Stimulated activated naive CD4-positive, alpha-beta T cell (primary cell): ENCODE data around the gene SUFU.
"Not testable (repeated sequence)": the region's sequence is repeated elsewhere in the genome, so short reads cannot be mapped to it uniquely, and the experiment has no call there.

ENCODE experiments used
- DNase-seq, 6 experiments: peaks; one replicate each; lab custom pipeline; 2025; lab: John Stamatoyannopoulos, UW

Gene SUFU

GRCh38 chr10:102652170-102652916 lies 148.6 kb downstream of the SUFU start:
- no peak for DNase-seq

- no peak for DNase-seq
These were observed 149.3 kb downstream of the SUFU start for GRCh38 chr10:102653060-102653459.

GRCh38 chr10:102654566-102654965 lies 150.8 kb downstream of the SUFU start:
- no peak for DNase-seq

DNA sequence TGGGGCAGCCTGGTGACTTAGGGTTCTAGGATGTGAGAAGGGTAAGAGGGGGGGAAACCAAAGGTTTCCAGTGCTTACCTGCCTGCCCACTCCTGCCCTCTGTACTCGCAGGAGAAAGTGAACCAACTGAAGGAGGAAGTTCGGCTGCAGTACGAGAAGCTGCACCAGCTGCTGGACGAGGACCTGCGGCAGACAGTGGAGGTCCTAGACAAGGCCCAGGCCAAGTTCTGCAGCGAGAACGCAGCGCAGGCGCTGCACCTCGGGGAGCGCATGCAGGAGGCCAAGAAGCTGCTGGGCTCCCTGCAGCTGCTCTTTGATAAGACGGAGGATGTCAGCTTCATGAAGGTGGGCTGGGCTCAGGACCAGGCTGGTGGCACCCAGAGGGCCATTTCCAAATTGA lies 151.2 kb downstream of the SUFU start:
- DNase-seq, result no peak

- DNase-seq, result no peak
These were observed 152.3 kb downstream of the SUFU start for GRCh38 chr10:102656026-102656425.

DNA sequence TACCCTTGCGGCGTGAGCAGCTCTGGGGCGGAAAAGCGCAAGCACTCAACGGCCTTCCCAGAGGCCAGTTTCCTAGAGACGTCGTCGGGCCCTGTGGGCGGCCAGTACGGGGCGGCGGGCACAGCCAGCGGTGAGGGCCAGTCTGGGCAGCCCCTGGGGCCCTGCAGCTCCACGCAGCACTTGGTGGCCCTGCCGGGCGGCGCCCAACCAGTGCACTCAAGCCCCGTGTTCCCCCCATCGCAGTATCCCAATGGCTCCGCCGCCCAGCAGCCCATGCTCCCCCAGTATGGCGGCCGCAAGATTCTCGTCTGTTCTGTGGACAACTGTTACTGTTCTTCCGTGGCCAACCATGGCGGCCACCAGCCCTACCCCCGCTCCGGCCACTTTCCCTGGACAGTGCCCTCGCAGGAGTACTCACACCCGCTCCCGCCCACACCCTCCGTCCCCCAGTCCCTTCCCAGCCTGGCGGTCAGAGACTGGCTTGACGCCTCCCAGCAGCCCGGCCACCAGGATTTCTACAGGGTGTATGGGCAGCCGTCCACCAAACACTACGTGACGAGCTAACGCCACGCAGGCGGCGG lies 153.1 kb downstream of the SUFU start:
- no peak for DNase-seq

GRCh38 chr10:102657451-102657850 lies 153.7 kb downstream of the SUFU start:
- DNase-seq, result no peak

- DNase-seq, result peak in 2 of 6 experiments; percentile 5 to 14
These were observed 154.4 kb downstream of the SUFU start for GRCh38 chr10:102657984-102658724.

- no peak for DNase-seq
These were observed 155.0 kb downstream of the SUFU start for GRCh38 chr10:102658802-102659201.

- DNase-seq, result peak in 5 of 6 experiments; percentile 20 to 39 (median 32)
These were observed 157.3 kb downstream of the SUFU start for GRCh38 chr10:102660888-102661657.

- no peak for DNase-seq
These were observed 157.9 kb downstream of the SUFU start for GRCh38 chr10:102661658-102662028.

DNA sequence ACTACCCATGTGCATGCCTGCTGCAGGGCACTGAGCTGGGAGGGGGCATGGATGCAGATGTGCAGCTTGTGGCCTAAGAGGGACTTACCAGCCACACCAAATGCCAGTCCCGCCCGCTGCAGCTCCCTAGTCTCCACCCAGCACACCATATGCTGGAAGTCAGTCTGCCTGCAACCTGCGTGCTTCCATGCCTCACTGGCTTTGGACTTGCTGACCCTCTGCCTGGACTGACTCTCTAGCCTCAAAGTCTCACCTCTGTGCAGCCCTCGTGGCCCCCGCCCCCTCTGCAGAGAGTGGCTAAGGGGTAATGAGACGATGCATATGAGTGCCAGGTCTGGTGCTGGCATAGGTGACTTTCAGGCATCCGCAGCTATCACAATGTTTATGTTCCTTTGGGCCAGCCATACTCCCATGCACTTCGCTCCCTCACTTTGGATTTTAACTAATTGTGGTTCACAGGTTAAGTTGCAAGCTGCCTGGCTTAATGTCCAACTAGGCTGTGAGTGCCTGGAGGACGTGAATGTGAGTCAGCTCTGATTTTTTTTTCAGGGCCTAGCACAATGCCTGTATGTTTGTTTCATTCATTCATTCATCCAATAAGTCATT lies 162.2 kb downstream of the SUFU start:
- DNase-seq, result no peak

- DNase-seq, result not testable (repeated sequence)
These were observed 163.6 kb downstream of the SUFU start for GRCh38 chr10:102667411-102667810.

DNA sequence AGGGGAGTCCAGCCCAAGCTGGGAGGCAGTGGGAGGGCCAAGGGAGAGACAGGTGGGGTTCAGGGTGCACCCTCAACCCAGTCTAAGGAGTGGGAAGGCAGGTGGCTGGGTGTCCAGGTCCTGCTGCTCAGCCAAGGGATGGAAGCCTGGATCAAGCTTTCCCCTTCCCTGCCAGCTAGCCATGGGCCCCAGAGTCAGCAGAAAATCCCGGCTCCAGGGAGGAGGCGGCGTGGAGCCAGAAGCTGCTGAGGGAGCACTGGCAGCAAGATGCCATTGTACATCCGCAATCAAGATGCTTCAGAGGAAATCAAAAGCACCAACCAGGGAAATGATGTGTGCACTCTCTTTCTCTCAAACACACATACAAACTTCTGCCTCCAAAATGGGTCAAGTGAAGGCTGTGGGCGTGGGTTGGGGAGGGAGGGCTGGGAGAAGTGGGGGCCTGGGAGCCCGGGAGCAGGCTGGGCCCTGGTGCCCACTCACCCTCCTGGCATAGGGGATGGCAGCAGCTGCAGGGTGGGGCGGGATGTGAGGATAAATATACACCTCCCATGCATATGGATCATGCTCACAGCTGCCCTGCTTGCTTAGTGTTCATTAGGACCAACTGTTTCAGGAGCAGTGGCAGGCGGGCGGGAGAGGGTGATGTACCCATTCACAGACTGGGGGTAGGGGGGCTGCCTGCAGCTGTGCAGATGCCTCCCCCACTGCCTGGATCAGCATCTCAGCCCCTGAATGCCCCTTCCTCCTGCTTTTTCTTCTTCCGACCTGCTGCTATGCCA lies 164.7 kb downstream of the SUFU start:
- DNase-seq, result no peak

- DNase-seq, result peak in 1 of 6 experiments; percentile 18
These were observed 165.7 kb downstream of the SUFU start for GRCh38 chr10:102669206-102670064.

GRCh38 chr10:102670065-102670670 lies 166.4 kb downstream of the SUFU start:
- DNase-seq, result no peak

DNA sequence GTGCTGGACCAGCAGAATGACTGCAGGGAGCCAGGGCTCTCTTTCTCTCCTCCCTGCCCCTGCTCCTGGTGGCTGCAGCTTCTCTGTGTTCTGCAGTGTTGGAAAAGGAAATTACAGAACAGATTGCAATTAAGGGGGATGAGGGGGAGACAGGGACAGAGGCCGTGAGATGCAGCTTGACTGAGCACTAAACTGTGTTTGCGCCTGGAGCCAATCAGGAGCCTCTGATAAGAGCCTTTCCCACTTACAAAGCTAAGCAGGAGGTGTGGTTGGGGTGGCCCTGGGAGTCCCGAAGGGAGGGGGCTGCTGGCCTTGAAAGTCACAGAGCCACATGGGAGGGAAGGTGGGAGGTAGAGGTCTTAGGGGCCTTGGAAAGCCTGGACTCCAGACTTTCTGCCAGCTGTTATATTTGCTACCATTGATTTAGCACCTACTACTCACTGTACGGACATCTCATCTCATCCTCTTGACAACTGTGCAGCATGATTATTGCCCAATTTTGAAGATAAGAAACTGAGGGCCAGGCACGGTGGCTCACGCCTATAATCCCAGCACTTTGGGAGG lies 167.2 kb downstream of the SUFU start:
- DNase-seq, result no peak

- DNase-seq, result no peak
These were observed 169.6 kb downstream of the SUFU start for GRCh38 chr10:102673236-102673818.
